Amniotic epithelial cell (primary cell): ENCODE results near the gene RPS6KA2.

Experiments
- DNase-seq: peaks from one replicate; pipeline ENCODE4 v3.0.0-alpha.2; 2010; ENCODE audit warnings: low read depth

Gene RPS6KA2

DNA sequence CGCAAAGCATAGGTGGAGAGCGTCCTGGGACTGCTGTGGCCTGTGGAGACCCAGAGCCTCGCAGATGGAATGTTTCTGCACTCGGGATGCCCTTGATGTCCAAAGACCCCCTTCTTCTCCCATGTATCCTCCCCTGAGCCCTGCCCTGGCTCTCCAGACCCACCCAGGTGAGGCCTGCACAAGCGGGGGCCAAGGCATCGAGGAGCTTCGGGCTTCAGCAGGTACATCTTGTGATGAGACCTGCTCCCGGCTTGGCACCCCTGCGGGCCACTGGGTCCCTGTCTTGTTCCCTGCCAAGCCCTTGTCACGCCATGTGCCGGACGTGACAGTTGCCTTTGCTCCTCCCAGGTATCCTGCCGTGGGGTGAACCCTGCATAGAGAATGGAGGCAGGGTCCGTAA lies 125.8 kb downstream of the RPS6KA2 start:
- no peak for DNase-seq

DNA sequence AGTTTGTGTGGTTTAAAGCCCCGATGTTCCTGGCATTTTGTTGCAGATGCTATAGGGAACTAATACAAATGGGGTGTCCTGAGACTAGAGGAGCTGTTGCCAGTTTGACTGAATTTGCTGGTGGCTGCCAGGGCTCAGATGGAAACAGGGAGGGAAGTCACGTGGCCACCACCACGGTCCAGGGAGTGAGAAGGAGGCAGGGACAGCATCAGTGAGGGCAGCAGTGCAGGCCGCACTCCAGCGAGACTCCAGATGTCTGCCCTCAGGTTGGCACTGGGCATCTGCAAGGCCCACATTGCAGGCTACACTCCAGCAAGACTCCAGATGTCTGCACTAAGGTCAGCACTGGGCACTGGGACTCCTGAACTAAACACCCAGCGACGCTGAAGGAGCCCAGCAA lies 126.8 kb downstream of the RPS6KA2 start:
- no peak for DNase-seq

DNA sequence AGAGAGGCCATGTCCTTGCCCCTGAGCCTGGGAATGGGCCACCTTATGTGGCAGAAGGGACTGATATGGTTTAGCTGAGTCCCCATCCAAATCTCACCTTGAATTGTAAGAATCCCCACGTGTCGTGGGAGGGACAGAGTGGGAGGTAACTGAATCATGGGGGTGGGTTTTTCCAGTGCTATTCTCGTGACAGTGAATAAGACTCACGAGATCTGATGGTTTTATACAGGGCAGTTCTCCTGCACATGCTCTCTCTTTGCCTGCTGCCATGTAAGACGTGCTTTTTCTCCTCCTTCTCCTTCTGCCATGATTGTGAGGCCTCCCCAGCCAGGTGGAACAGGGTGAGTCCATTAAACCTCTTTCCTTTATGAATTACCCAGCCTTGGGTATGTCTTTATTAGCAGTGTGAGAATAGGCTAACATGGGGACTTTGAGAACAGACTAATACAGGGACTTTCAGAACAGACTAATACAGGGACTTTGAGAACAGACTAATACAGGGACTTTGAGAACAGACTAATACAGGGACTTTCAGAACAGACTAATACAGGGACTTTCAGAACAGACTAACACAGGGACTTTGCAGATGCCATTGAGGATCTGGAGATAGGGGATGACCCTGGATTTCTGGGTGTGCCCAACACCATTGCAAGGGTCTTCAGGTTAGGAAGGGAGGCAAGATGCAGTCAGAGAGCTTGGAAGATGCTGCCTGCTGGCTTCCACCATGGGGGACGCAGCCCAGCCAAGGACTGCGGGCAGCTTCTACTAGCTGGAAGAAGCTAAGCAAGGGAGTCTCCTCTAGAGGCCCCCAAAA lies 127.5 kb downstream of the RPS6KA2 start:
- no peak for DNase-seq

- no peak for DNase-seq
Measured at GRCh38 chr6:166498661-166499349, 128.2 kb downstream of the RPS6KA2 start.

- no peak for DNase-seq
Measured at GRCh38 chr6:166498228-166498627, 128.8 kb downstream of the RPS6KA2 start.

DNA sequence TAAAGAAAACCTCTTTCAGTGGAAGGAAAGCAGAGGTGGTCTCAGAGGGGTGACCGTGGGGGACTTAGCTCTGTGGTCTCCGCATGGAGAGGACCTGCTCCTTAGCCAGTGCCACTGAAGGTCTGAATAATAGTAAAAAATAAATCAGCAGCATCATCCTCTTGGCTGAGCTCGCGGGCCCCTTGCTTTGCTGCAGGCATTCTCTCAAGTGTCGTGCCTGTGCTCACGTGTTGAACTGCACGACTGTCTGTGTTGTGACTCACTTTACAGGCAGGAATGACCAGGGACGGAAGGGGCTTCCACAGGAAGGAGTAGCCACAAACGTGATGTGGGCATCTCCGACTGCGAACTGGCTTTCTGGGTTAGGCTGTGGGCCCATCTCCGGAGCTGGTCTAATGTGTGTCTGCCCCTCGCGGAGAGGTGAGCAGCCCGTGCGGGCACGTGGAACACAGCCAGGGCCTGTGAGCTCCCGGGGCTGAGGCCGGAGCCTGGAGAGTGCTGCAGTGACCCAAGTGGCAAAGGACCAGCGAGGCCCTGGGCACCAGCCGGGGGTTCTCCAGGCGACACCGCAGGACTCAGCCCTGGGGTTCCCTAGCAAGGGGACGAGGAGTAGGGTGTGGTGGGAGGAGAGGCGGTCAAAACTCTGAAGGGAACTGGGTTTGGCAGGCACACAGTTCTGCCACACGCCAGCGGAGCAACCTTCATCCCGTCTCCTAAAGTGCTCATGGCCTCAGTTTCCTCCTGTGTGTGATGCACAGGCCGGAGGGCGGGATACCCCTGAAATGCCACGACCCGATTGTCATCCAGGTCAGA lies 129.8 kb downstream of the RPS6KA2 start:
- no peak for DNase-seq

DNA sequence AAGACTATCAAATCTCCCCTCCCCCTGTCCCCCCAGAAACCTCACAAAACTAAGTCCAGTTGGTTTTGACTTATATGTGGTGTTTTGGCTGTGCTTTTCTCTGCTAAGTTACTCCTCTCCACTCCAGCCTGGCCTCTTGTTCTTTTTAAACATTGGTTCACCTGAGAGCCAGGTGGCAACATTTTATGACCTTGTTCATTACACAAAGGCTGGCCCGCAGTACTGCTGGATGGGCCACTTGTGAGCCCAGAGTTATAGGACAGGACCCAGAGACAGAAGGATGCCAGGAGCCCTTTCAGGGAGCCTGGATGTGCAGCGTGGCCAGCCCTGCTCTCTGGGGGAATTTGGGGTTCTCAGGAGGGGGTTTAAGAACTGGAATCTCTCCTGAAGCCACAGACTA lies 130.6 kb downstream of the RPS6KA2 start:
- DNase-seq: no peak

- DNase-seq: no peak
Measured at GRCh38 chr6:166495487-166496314, 131.3 kb downstream of the RPS6KA2 start.

DNA sequence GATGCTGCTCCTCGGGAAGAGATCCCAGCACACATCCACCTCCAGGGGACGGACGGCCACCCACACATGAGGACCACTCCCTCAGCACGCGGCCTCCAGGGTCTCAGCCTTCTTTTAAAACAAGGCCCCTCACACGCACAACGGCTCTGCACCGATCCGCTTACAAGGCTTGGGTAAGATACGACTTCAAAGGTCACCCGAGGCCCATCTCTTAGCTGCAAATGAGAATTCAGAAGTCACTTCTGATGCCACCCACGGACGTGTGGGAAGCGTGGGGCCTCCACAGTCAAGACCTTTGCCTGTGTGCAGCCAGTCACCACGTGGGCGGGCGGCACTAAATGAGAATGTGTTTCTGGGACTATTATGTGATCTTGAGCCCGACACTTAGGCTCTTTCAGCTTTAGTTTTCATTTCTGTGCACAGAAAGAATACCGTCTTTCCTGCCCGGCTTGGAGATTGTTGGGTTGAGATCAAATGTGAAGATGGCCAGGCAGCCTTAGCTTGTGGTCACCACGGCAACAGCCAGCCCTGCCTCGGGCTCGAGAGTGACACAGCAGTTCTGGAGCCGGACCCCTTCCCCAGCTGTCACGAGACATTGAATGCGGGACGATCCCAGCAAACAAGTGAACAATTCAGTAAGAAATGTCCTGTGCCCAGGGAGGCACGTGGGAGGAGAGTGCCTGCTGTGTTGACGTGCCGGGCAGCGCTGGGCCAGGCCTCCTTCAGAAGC lies 132.1 kb downstream of the RPS6KA2 start:
- no peak for DNase-seq

DNA sequence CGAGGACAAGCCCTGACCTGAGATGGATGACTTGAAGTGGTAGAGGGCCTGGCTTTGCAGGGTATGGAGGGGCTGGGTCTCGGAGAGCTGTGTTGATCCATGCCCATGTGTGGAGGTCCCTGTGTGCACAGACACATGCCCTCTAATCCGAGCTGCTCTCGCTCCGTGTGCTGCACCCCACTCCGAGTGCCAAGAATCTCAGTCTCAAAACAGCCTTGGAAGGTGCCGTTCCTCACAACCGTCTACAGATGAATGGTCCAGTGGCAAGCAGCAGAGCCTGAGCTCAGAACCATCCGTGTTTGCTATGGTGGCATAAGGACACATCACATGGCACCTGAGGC lies 133.0 kb downstream of the RPS6KA2 start:
- no peak for DNase-seq

- DNase-seq: no peak
Measured at GRCh38 chr6:166493427-166494100, 133.5 kb downstream of the RPS6KA2 start.

DNA sequence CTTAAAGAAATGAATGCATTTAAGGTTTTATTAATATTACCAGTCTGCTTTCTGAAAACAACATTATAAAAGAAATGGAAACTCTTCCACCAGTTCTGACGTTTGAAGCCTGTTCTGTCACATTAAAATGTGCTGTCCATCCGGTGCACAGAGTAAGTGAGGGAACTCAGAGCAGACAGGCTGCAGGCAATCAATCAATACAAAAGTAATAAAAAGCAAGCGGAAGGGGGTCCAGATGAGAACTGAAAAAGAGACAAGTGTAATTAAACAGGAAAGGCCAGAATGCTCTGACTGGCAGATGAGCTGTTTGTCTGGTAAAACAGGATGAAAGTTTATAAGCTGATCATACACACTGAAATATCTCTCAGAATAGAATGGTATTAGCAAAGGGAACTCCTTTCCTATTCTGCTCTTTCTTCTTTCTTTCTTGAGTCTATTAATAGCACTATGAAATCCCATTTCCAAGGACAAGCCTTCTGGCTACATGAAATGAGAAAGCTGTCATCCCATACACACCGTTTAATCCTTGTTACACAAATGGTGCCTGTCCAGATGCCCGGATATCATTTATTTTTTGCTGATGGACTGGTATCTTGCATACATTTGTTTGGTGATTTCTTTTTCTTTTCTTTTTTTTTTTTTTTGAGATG lies 134.8 kb downstream of the RPS6KA2 start:
- DNase-seq: no peak

GRCh38 chr6:166490671-166491500 lies 136.2 kb downstream of the RPS6KA2 start:
- peak; percentile 50 for DNase-seq

DNA sequence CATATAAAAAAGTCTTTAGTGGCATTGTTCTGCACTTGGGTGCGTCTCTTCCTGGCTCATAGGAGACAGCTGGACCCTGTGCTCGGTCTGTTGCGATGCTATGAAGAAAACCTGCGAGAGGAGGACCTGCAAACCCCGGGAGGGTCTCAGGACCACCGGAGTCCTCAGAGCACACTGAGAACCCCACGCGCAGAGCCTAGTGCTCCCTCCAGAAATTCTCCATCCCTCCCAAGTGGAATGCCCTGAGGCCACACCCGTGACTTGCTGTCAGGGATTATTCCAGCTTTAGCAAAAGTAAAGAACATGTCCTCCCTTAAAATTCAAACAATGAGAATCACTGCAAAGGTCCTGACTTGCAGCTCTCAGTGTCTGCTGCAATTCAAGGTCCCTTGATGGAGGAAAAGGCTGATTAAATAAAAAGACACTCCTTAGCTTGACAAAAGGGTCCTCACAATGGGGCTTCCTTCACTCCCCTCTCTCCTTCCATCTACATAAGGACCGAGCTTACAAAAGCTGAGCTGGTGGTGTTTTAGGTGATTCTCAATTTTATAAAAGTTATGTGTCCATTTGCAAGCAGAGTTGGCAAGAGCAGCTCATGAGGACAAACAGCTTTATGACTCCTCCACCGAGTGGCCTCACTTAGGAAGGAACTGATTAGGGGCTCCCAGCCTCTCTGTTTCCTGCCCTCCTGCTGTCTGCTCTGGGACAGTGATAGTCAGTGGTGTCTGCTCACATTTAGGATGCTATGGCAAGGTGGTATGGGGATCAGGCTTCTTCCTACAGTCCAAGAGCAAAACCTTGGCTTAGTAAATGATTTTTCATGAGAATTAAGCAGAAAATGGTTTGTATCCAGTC lies 137.5 kb downstream of the RPS6KA2 start:
- DNase-seq: no peak

DNA sequence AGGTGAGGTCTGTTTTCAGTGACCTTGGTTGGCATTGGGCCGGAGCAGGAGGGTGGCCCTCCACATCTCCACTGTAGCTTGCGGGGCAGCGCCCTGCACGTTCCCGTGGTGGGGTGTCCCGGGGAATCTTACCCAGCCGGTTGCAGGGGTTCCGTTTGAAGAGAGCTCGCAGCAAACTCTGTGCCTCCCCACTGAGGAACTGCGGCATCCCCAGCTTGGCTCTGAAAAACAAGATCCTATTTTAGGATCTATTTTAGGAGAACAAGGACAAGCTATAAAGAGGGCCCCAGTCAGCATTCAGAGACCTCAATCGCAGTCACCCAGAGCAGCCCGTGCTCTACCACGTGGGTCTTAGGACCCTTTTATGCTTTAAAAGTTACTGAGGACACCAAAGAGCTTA lies 138.3 kb downstream of the RPS6KA2 start:
- DNase-seq: no peak

DNA sequence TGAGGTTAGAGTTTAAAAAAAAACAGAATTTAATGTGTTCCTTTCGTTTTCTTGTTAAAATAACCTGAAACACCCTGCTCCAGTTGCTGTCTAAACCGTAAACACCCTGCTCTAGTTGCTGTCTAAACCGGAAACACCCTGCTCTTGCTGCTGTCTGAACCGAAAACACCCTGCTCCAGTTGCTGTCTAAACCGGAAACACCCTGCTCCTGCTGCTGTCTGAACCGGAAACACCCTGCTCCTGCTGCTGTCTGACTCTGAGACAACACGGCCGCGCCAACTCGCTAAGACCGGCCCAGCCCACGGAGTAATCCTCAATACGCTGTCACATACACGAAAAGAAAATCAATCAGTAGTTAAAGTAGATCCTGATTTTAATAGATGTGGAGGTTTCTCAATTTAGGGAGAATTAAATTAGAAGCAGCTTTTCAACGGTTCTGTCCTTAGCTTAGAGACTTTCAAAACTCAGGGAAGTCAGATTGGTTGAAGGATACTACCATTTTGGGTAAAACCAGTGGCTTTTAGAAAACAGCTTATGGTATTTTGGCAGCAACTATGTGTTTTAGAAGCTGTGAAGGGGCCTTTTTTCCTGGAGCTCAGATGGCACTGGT lies 138.9 kb downstream of the RPS6KA2 start:
- DNase-seq: peak; percentile 14

- no peak for DNase-seq
Measured at GRCh38 chr6:166487148-166487547, 139.9 kb downstream of the RPS6KA2 start.

GRCh38 chr6:166486536-166486880 lies 140.5 kb downstream of the RPS6KA2 start:
- no peak for DNase-seq
